ENCODE measurements around the gene LYG2. TPM values are rescaled to one million over a fixed set of nuclear protein-coding genes. Genes with fewer than 3 reads are reported as not detected.
"Not testable (repeated sequence)": the region's sequence is repeated elsewhere in the genome, so short reads cannot be mapped to it uniquely, and the experiment has no call there.

LYG2 gene
- total and polyA plus RNA-seq, 7 donors: not detected

GRCh38 chr2:99279969-99280695, 24.7 kb upstream of the LYG2 start:
- Histone ChIP-seq H3K4me3 (no peak overlapping the region), H3K4me1 (no peaks in the 10 kb centered on the region), H3K36me3 (peaks cover 0 to 5% (median 0%) of the 10 kb centered on the region in 4 donors), H3K9me3 (peaks cover 0 to 3% (median 1%) of the 10 kb centered on the region in 4 donors), H3K27ac (no peak overlapping the region), H3K27me3 (no peaks in the 10 kb centered on the region)
- DNase-seq: no peak
- intact Hi-C loops (cut with DNase I): no loop called here
- TF ChIP-seq CTCF (IDR thresholded peaks at IDR 0.05) (no peak), POLR2A (IDR thresholded peaks at IDR 0.05) (no peak), POLR2AphosphoS5 (IDR thresholded peaks at IDR 0.05) (no peak), EP300 (IDR thresholded peaks at IDR 0.05) (no peak)

GRCh38 chr2:99278793-99279291, 23.4 kb upstream of the LYG2 start:
- Histone ChIP-seq H3K4me1 (no peaks in the 10 kb centered on the region), H3K27me3 (no peaks in the 10 kb centered on the region), H3K9me3 (peaks cover 0 to 3% (median 1%) of the 10 kb centered on the region in 4 donors), H3K4me3 (no peak overlapping the region), H3K36me3 (no peaks in the 10 kb centered on the region), H3K27ac (no peak overlapping the region)
- no peak for DNase-seq
- intact Hi-C loops (cut with DNase I): no loop called here
- TF ChIP-seq CTCF (IDR thresholded peaks at IDR 0.05) (no peak), POLR2AphosphoS5 (IDR thresholded peaks at IDR 0.05) (no peak), EP300 (IDR thresholded peaks at IDR 0.05) (no peak), POLR2A (IDR thresholded peaks at IDR 0.05) (no peak)
- WGBS, 2 donors: 87% methylated on average over 2 of the region's 2 CpGs

GRCh38 chr2:99278195-99278765, 22.8 kb upstream of the LYG2 start:
- H3K36me3 ChIP-seq; H3K4me1 ChIP-seq; H3K9me3 ChIP-seq; intact Hi-C loops (cut with DNase I); H3K27ac ChIP-seq; H3K4me3 ChIP-seq; H3K27me3 ChIP-seq; DNase-seq: not testable (repeated sequence)
- 88 to 89% methylated on average over 5 of the region's 5 CpGs for WGBS, 2 donors

- TF ChIP-seq CTCF (IDR thresholded peaks at IDR 0.05) (no peak), POLR2AphosphoS5 (IDR thresholded peaks at IDR 0.05) (no peak), EP300 (IDR thresholded peaks at IDR 0.05) (no peak), POLR2A (IDR thresholded peaks at IDR 0.05) (no peak)
- Histone ChIP-seq H3K4me3 (no peak overlapping the region), H3K27ac (no peak overlapping the region), H3K36me3 (no peaks in the 10 kb centered on the region), H3K27me3 (no peaks in the 10 kb centered on the region), H3K4me1 (no peaks in the 10 kb centered on the region), H3K9me3 (peaks cover 0 to 6% (median 1%) of the 10 kb centered on the region in 4 donors)
- 78 to 89% methylated on average over 7 of the region's 7 CpGs for WGBS, 2 donors
- intact Hi-C loops (cut with DNase I): no loop called here
- DNase-seq: no peak
Observed at GRCh38 chr2:99275882-99276281, 20.4 kb upstream of the LYG2 start.

- TF ChIP-seq POLR2A (IDR thresholded peaks at IDR 0.05) (no peak), POLR2AphosphoS5 (IDR thresholded peaks at IDR 0.05) (no peak), EP300 (IDR thresholded peaks at IDR 0.05) (no peak), CTCF (IDR thresholded peaks at IDR 0.05) (no peak)
- Histone ChIP-seq H3K36me3 (no peaks in the 10 kb centered on the region), H3K4me1 (no peaks in the 10 kb centered on the region), H3K4me3 (no peak overlapping the region), H3K9me3 (no peaks in the 10 kb centered on the region), H3K27ac (no peak overlapping the region), H3K27me3 (no peaks in the 10 kb centered on the region)
- 83 to 87% methylated on average over 4 of the region's 4 CpGs for WGBS, 2 donors
- intact Hi-C loops (cut with DNase I): no loop called here
- no peak for DNase-seq
Observed at GRCh38 chr2:99261242-99261641, 5.8 kb upstream of the LYG2 start.

Data from sigmoid colon (tissue), 7 donors.